ENCODE results near the gene FHAD1. TPM values are rescaled to one million over a fixed set of nuclear protein-coding genes. Genes with fewer than 3 reads are reported as not detected.

The FHAD1 gene
- total RNA-seq, 1 experiment from 2014 or later: 3.5 TPM

DNA sequence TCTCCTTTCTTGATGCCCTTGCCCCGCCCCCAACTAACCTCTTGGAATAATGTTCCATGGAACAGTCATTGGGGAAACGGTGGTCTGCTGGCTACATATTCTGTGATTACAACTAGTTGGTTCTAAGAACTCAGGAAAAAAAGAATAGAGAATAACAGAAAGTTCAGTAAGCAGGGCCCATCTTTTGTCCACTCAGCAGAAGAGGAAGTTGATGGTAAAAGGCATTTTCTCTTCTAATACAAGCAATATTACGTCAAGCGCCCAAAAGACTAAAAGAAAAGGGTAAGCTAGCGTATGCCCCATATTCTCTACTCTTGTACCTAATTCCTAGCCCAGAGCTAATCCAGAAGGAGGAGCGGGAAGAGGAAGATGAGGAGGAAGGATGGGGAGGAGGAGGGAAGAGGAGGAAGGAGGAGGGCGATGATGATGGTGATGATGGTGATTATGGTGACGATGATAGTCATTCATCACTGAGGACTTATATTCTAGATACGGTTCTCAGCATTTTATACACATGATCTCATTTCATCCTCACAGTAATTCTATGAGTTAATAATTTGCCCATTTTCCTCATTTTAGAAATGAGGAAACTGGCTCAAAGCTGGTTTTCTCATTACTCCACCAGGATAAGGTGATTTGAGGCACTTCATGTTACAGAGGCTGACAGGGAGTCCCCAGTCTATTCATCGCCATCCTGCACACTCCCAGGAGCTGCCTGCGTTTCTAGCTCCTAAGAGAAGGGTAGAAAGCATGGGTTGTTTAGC, 86.1 kb downstream of the FHAD1 start:
- no peak overlapping the region for H3K4me2 ChIP-seq (ENCODE audit: low read length)
- peaks cover 8 to 13% of the 10 kb centered on the region in 2 experiments for H3K4me1 ChIP-seq (ENCODE audit: control insufficient read depth in 1 of 2, insufficient read depth in 2 of 2, low read length in 2 of 2)
- no peaks in the 10 kb centered on the region for H3K79me2 ChIP-seq (ENCODE audit: insufficient read depth, low read length)
- no peak overlapping the region for H2AFZ ChIP-seq (ENCODE audit: low read depth, low read length, poor library complexity, severe bottlenecking)
- H3K9me3 ChIP-seq (ENCODE audit: control insufficient read depth in 1 of 2, insufficient read depth in 1 of 2, low read depth in 1 of 2, low read length in 2 of 2): no peaks in the 10 kb centered on the region
- H3K27me3 ChIP-seq (ENCODE audit: insufficient read depth, low read length): no peaks in the 10 kb centered on the region
- BruUV-seq (replicated peaks): no TSS peak
- no peaks in the 10 kb centered on the region for H4K20me1 ChIP-seq (ENCODE audit: insufficient read depth)
- CTCF ChIA-PET: interaction anchor here (1.0 to 2.1 kb wide), 2 partner anchors 10 to 11 kb away, joined by 3 to 9 read pairs; no protein-coding TSS in a partner anchor
- DNase-seq (ENCODE audit: low read depth, low spot score) (no peak), ATAC-seq (no peak)
- no peak overlapping the region for H3K9ac ChIP-seq (ENCODE audit: low read length)
- no peaks in the 10 kb centered on the region for H3K9me2 ChIP-seq (ENCODE audit: insufficient read depth)
- H3K4me3 ChIP-seq (replicated peaks in 1 of 2; ENCODE audit: low read depth in 1 of 2, low read length in 2 of 2): no peak overlapping the region
- H3K27ac ChIP-seq (ENCODE audit: low read depth, low read length): no peak overlapping the region
- intact Hi-C loops (cut with micrococcal nuclease): no loop called here
- POLR2A ChIA-PET: no interaction called here
- no peaks in the 10 kb centered on the region for H3K36me3 ChIP-seq (ENCODE audit: control insufficient read depth in 1 of 2, insufficient read depth in 2 of 2, low read length in 2 of 2)
- RAD21 ChIA-PET (ENCODE audit: low non-redundant PET in 1 of 2, low total read pairs in 2 of 2, uncharacterized antibody in 2 of 2, unreplicated experiment in 2 of 2): no interaction called here
- TF ChIP-seq TCF7L2 (IDR thresholded peaks at IDR 0.05; ENCODE audit: borderline replicate concordance, extremely low read depth, insufficient read depth, insufficient read length): no peak
- no peak for TF ChIP-seq POLR2A (IDR thresholded peaks at IDR 0.05; ENCODE audit: borderline replicate concordance, extremely low read depth, insufficient read depth, insufficient read length)
- TF ChIP-seq, protein P1, sequence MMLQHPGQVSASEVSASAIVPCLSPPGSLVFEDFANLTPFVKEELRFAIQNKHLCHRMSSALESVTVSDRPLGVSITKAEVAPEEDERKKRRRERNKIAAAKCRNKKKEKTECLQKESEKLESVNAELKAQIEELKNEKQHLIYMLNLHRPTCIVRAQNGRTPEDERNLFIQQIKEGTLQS (IDR thresholded peaks at IDR 0.05): no peak
- no peak for TF ChIP-seq RAD21 (IDR thresholded peaks at IDR 0.05; ENCODE audit: low read depth)

DNA sequence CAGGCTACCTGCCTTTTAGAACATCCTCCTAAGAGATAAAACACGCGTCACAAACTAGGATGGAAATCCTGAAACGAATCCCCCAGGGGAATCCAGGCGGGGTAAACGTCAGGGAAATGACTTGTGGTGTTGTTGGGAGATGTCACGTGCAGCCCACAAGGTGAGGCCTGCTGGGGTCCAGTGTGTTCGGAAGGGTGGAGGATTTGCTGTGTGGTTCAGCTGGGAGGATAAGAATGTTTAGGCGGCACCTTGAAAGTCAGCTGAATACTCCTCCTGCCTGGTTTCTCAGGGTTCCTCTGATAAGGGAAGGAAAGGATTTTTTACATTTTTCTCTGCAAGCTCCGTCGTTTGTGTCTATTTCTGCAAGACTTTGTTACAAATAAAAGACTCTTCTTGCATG, 88.0 kb downstream of the FHAD1 start:
- TF ChIP-seq JUND (IDR thresholded peaks at IDR 0.05) (no peak), SRF (IDR thresholded peaks at IDR 0.05; ENCODE audit: low read depth) (no peak)
- ChIA-PET CTCF (no interaction called here), RAD21 (ENCODE audit: low non-redundant PET in 1 of 2, low total read pairs in 2 of 2, uncharacterized antibody in 2 of 2, unreplicated experiment in 2 of 2) (no interaction called here), POLR2A (no interaction called here)
- H3K9me2 ChIP-seq (ENCODE audit: insufficient read depth): no peaks in the 10 kb centered on the region
- BruUV-seq (replicated peaks): no TSS peak
- no peak overlapping the region for H2AFZ ChIP-seq (ENCODE audit: low read depth, low read length, poor library complexity, severe bottlenecking)
- H3K79me2 ChIP-seq (ENCODE audit: insufficient read depth, low read length): no peaks in the 10 kb centered on the region
- H3K9ac ChIP-seq (ENCODE audit: low read length): no peak overlapping the region
- no peak overlapping the region for H3K4me2 ChIP-seq (ENCODE audit: low read length)
- intact Hi-C loops (cut with micrococcal nuclease): no loop called here
- H3K27me3 ChIP-seq (ENCODE audit: insufficient read depth, low read length): no peaks in the 10 kb centered on the region
- H3K36me3 ChIP-seq (ENCODE audit: control insufficient read depth in 1 of 2, insufficient read depth in 2 of 2, low read length in 2 of 2): no peaks in the 10 kb centered on the region; a peak in 1 of 4 replicates
- H3K4me1 ChIP-seq (ENCODE audit: control insufficient read depth in 1 of 2, insufficient read depth in 2 of 2, low read length in 2 of 2): peaks cover 14 to 32% of the 10 kb centered on the region in 2 experiments
- ATAC-seq: no peak
- no peaks in the 10 kb centered on the region for H4K20me1 ChIP-seq (ENCODE audit: insufficient read depth)
- H3K27ac ChIP-seq (ENCODE audit: low read depth, low read length): no peak overlapping the region
- H3K4me3 ChIP-seq (replicated peaks in 1 of 2; ENCODE audit: low read depth in 1 of 2, low read length in 2 of 2): no peak overlapping the region
- no peak for DNase-seq (ENCODE audit: low read depth, low spot score)
- H3K9me3 ChIP-seq (ENCODE audit: control insufficient read depth in 1 of 2, insufficient read depth in 1 of 2, low read depth in 1 of 2, low read length in 2 of 2): no peaks in the 10 kb centered on the region

Data from HCT116 (cell line).